Neural cell (in vitro differentiated cells): ENCODE results near the gene CCDC9B.

Experiments used
- CTCF ChIP-seq: fragments of 450-650 bp; IDR thresholded peaks from 2 replicates; pipeline ENCODE4 v1.5.1; 2014; ENCODE audit warnings: antibody characterized with exemption, mild to moderate bottlenecking, moderate library complexity; ENCODE audit not compliant: poor library complexity, severe bottlenecking
- EP300 ChIP-seq: fragments of 450-650 bp; conservative IDR thresholded peaks from 2 replicates; pipeline ENCODE4 v1.6.1; 2014; ENCODE audit warnings: antibody characterized with exemption, mild to moderate bottlenecking, moderate library complexity; ENCODE audit not compliant: poor library complexity, severe bottlenecking
- EZH2 ChIP-seq: fragments of 200-600, 300-800 bp; shearing (Covaris generic), sonication (generic); IDR thresholded peaks from 2 replicates; pipeline ENCODE4 v1.6.1; 2014; ENCODE audit warnings: antibody characterized with exemption, low read length, borderline replicate concordance, mild to moderate bottlenecking; ENCODE audit not compliant: insufficient read depth, poor library complexity, severe bottlenecking
- POLR2AphosphoS5 ChIP-seq: IDR thresholded peaks from 2 replicates; pipeline ENCODE4 v1.6.1; 2012
- RAD21 ChIP-seq: fragments of 450-650 bp; conservative IDR thresholded peaks from 2 replicates; pipeline ENCODE4 v1.6.1; 2014; ENCODE audit warnings: antibody characterized with exemption, mild to moderate bottlenecking, moderate library complexity
- REST ChIP-seq: IDR thresholded peaks from 2 replicates; pipeline ENCODE4 v1.6.1; 2012; ENCODE audit warnings: borderline replicate concordance
- SMC3 ChIP-seq: fragments of 450-650 bp; conservative IDR thresholded peaks from 2 replicates; pipeline ENCODE4 v1.6.1; 2014; ENCODE audit warnings: antibody characterized with exemption, mild to moderate bottlenecking, moderate library complexity; ENCODE audit not compliant: poor library complexity
- TAF1 ChIP-seq: IDR thresholded peaks from 2 replicates; pipeline ENCODE4 v1.6.1; 2012; ENCODE audit warnings: low read depth

GRCh38 chr15:40309344-40309862, 31.3 kb downstream of the CCDC9B start:
- TF ChIP-seq CTCF (no peak), EZH2 (no peak), EP300 (no peak), TAF1 (no peak), POLR2AphosphoS5 (no peak), RAD21 (no peak), SMC3 (no peak), REST (no peak)
